ENCODE measurements around the gene RTF1.

Gene RTF1

DNA sequence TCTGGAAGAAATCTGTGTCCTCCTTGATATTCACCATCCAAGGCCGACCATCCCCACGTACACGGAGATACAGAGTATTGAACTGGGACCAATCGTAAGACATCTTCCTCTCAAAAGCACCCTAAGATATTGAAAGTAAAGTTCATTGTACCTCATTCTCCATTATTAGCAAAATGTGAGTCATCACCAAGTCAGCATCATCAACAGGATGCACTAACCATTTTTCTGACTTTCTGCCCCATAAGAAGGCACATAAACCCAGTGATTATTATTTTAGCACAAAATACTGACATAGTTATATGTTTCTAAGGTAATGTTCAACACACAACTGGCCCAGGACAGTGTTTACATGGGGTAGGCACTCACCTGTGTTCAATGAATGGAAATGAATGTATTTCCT lies 22.0 kb upstream of the RTF1 start:
- Mint-ChIP-seq H3K9me3 (no peaks in the 10 kb centered on the region), H3K4me1 (no peaks in the 10 kb centered on the region), H3K27me3 (ENCODE audit: low read depth) (peaks cover 4% of the 10 kb centered on the region), H3K4me3 (no peak overlapping the region), H3K36me3 (ENCODE audit: low read depth) (peaks cover 33% of the 10 kb centered on the region), H3K27ac (no peak overlapping the region)
- TF ChIP-seq, protein P1, sequence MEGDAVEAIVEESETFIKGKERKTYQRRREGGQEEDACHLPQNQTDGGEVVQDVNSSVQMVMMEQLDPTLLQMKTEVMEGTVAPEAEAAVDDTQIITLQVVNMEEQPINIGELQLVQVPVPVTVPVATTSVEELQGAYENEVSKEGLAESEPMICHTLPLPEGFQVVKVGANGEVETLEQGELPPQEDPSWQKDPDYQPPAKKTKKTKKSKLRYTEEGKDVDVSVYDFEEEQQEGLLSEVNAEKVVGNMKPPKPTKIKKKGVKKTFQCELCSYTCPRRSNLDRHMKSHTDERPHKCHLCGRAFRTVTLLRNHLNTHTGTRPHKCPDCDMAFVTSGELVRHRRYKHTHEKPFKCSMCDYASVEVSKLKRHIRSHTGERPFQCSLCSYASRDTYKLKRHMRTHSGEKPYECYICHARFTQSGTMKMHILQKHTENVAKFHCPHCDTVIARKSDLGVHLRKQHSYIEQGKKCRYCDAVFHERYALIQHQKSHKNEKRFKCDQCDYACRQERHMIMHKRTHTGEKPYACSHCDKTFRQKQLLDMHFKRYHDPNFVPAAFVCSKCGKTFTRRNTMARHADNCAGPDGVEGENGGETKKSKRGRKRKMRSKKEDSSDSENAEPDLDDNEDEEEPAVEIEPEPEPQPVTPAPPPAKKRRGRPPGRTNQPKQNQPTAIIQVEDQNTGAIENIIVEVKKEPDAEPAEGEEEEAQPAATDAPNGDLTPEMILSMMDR (IDR thresholded peaks at IDR 0.05; ENCODE audit: unreplicated experiment in 3 of 3), result no peak

DNA sequence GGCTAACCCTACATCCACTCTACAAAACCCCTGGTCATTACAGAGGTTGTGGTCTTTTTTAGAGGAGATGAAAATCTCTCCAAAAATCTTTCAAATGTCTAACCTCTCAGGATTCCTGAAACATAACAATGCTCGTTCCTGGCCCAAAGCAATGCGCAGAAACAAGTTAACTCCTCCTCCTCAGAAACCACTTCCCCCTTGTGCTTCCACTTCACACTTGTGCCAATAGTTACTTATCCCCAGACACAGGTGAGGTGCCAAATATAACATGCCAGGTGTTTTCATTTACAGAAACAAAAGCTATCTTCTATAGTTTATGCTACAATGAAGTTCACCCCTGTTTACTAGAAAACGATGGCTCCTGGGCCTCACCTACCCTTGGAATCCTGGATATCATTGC lies 20.8 kb upstream of the RTF1 start:
- H3K27ac Mint-ChIP-seq, result no peak overlapping the region
- H3K4me3 Mint-ChIP-seq, result no peak overlapping the region
- H3K9me3 Mint-ChIP-seq, result no peaks in the 10 kb centered on the region
- no peaks in the 10 kb centered on the region for H3K4me1 Mint-ChIP-seq
- TF ChIP-seq, protein P1 (IDR thresholded peaks at IDR 0.05; ENCODE audit: unreplicated experiment in 3 of 3), result no peak
- H3K36me3 Mint-ChIP-seq (ENCODE audit: low read depth), result peaks cover 37% of the 10 kb centered on the region
- H3K27me3 Mint-ChIP-seq (ENCODE audit: low read depth), result peaks cover 4% of the 10 kb centered on the region

DNA sequence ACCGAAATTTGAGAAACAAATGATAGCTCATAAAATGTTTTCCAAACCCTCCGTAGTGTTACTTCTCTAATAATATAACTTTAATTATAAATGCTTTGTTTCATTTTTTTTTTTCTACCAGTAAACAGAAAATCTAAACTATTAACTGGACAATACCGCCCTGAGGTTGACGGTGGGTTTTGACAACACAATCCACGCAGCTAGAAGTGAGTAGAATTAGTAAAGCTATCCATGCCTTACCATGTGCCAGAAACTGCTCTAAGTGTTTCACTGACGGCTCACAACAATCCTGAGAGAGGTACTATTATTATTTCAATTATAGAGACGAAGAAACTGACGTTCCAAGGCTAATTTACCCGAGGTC lies 15.0 kb upstream of the RTF1 start:
- H3K27me3 Mint-ChIP-seq (ENCODE audit: low read depth), result peaks cover 3% of the 10 kb centered on the region
- peak overlapping the region; percentile 91 to 94 (median 94) for H3K4me3 Mint-ChIP-seq
- H3K27ac Mint-ChIP-seq, result peak overlapping the region; percentile 88 to 91 (median 89)
- peaks cover 9% of the 10 kb centered on the region for H3K4me1 Mint-ChIP-seq
- TF ChIP-seq, protein P1 (IDR thresholded peaks at IDR 0.05; ENCODE audit: unreplicated experiment in 3 of 3), result no peak
- peaks cover 4% of the 10 kb centered on the region for H3K36me3 Mint-ChIP-seq (ENCODE audit: low read depth)
- no peaks in the 10 kb centered on the region for H3K9me3 Mint-ChIP-seq

DNA sequence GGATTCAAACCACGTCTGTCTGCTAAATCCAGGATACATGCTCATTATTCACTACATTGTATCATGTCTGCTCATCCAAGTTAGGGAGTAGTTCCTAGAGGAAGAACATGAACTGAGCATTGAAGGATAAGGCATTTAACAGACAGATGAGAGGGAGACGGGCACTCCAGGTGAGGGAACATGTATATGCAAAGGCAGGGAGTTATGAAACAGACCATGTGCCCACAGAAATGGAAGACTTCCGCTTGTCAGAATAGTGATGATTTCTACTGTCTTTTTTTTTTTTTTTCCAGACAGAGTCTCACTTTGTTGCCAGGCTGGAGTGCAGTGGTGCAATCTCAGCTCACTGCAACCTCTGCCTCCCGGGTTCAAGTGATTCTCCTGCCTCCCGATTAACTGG lies 9.6 kb upstream of the RTF1 start:
- H3K4me3 Mint-ChIP-seq, result no peak overlapping the region
- H3K27ac Mint-ChIP-seq, result no peak overlapping the region
- H3K27me3 Mint-ChIP-seq (ENCODE audit: low read depth), result peaks cover 3% of the 10 kb centered on the region
- TF ChIP-seq, protein P1 (IDR thresholded peaks at IDR 0.05; ENCODE audit: unreplicated experiment in 3 of 3), result no peak
- no peaks in the 10 kb centered on the region for H3K9me3 Mint-ChIP-seq
- peaks cover 6% of the 10 kb centered on the region for H3K4me1 Mint-ChIP-seq
- no peaks in the 10 kb centered on the region for H3K36me3 Mint-ChIP-seq (ENCODE audit: low read depth)

DNA sequence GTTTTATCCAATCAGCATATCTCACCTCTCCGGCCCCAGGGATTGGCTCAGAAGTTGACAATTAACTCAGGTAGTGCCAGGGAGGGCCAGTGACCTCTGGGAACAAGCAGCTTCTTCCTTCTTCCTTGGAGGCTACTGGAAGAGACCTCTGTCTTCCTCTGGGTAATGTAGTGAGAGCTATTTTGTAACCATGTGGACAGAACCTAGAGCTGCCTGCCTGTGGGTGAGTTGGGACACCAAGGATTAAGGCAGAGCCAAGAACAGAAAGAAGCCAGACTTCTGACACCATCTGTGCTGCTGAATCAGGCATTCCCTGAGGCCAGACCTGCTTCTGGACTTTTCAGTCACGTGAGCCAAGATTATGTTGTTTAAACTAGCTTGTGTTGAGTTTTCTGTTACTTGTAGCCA lies 8.7 kb upstream of the RTF1 start:
- Mint-ChIP-seq H3K36me3 (ENCODE audit: low read depth) (no peaks in the 10 kb centered on the region), H3K27me3 (ENCODE audit: low read depth) (peaks cover 3% of the 10 kb centered on the region), H3K27ac (no peak overlapping the region), H3K4me3 (no peak overlapping the region), H3K9me3 (no peaks in the 10 kb centered on the region), H3K4me1 (peaks cover 4% of the 10 kb centered on the region)
- TF ChIP-seq, protein P1 (IDR thresholded peaks at IDR 0.05; ENCODE audit: unreplicated experiment in 3 of 3), result no peak

DNA sequence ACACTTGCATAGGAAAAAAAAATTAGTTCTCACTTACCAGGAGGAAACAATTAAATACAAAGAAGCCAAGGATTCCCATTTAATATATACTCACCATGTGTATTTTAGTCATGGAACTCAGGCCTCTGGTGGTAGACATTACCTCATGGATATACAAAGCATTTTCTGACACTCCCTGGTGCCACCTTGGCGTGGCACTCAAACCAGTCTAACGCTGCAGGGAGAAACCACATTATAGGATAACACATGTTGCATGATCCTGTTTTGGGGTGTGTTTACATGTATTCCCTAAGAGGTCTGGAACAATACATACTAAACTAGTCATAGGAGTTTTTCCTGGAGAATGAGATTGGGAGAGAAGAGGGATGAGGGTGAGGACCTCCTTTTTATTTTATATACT lies 5.9 kb upstream of the RTF1 start:
- H3K27me3 Mint-ChIP-seq (ENCODE audit: low read depth), result no peaks in the 10 kb centered on the region
- no peaks in the 10 kb centered on the region for H3K36me3 Mint-ChIP-seq (ENCODE audit: low read depth)
- peaks cover 4% of the 10 kb centered on the region for H3K4me1 Mint-ChIP-seq
- H3K4me3 Mint-ChIP-seq, result peak overlapping the region in 1 of 3 experiments; percentile 45
- no peak overlapping the region for H3K27ac Mint-ChIP-seq
- TF ChIP-seq, protein P1 (IDR thresholded peaks at IDR 0.05; ENCODE audit: unreplicated experiment in 3 of 3), result no peak
- no peaks in the 10 kb centered on the region for H3K9me3 Mint-ChIP-seq
